Neural cell (in vitro differentiated cells): ENCODE results near the gene KRTAP10-9.

Experiments used
- EP300 ChIP-seq: fragments of 450-650 bp; conservative IDR thresholded peaks from 2 replicates; pipeline ENCODE4 v1.6.1; 2014; ENCODE audit warnings: antibody characterized with exemption, mild to moderate bottlenecking, moderate library complexity; ENCODE audit not compliant: poor library complexity, severe bottlenecking
- MXI1 ChIP-seq: fragments of 450-650 bp; conservative IDR thresholded peaks from 2 replicates; pipeline ENCODE4 v1.6.1; 2014; ENCODE audit warnings: antibody characterized with exemption, mild to moderate bottlenecking; ENCODE audit not compliant: poor library complexity, severe bottlenecking
- TF ChIP-seq, protein P1 (sequence below): fragments of 450-650 bp; IDR thresholded peaks from 2 replicates; pipeline ENCODE4 v1.5.1; 2014; ENCODE audit warnings: antibody characterized with exemption, mild to moderate bottlenecking, moderate library complexity; ENCODE audit not compliant: poor library complexity, severe bottlenecking

DNA sequence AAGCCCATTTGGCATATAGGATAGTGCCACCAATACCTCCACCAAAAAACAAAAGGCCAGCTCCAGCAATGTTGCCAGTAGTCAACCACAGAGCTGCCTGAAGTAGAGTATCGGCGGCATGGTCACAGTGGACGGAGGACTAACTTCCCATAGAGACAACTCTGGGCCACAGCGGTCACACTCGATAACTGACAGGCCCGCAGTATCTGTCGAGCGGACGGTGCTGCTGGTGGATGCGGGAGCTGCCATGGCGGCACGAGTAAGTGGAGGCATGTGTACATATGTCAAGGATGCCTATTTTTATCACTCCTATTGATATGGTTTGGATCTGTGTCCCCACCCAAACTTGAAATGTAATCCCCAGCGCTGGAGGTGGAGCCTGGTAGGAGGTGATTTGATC, 51.0 kb downstream of the KRTAP10-9 start:
- TF ChIP-seq, protein P1, sequence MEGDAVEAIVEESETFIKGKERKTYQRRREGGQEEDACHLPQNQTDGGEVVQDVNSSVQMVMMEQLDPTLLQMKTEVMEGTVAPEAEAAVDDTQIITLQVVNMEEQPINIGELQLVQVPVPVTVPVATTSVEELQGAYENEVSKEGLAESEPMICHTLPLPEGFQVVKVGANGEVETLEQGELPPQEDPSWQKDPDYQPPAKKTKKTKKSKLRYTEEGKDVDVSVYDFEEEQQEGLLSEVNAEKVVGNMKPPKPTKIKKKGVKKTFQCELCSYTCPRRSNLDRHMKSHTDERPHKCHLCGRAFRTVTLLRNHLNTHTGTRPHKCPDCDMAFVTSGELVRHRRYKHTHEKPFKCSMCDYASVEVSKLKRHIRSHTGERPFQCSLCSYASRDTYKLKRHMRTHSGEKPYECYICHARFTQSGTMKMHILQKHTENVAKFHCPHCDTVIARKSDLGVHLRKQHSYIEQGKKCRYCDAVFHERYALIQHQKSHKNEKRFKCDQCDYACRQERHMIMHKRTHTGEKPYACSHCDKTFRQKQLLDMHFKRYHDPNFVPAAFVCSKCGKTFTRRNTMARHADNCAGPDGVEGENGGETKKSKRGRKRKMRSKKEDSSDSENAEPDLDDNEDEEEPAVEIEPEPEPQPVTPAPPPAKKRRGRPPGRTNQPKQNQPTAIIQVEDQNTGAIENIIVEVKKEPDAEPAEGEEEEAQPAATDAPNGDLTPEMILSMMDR, result no peak
- TF ChIP-seq MXI1 (no peak), EP300 (no peak)
